Chondrocyte (in vitro differentiated cells): ENCODE results near the gene RUSF1. TPM values are rescaled to one million over a fixed set of nuclear protein-coding genes. Genes with fewer than 3 reads are reported as not detected.

Experiments
- DNase-seq: peaks from one replicate; pipeline ENCODE4 v3.0.0; 2021; ENCODE audit warnings: mixed read lengths, low spot score
- H3K27ac Mint-ChIP-seq: one replicate; pipeline ENCODE4 v1.8.0; 2021; ENCODE audit warnings: mild to moderate bottlenecking, moderate library complexity, mixed read lengths; ENCODE audit not compliant: unreplicated experiment
- H3K27me3 Mint-ChIP-seq: 2 replicates; pipeline ENCODE4 v1.8.0; 2021; ENCODE audit warnings: low read depth, mixed read lengths
- H3K36me3 Mint-ChIP-seq: 2 replicates; pipeline ENCODE4 v1.8.0; 2021; ENCODE audit warnings: low read depth, mixed read lengths
- H3K4me1 Mint-ChIP-seq: 2 replicates; pipeline ENCODE4 v1.8.0; 2021; ENCODE audit warnings: low read depth, mild to moderate bottlenecking, mixed read lengths
- H3K4me3 Mint-ChIP-seq: one replicate; pipeline ENCODE4 v1.8.0; 2021; ENCODE audit warnings: mild to moderate bottlenecking, moderate library complexity, mixed read lengths; ENCODE audit not compliant: unreplicated experiment
- H3K9me3 Mint-ChIP-seq: 2 replicates; pipeline ENCODE4 v1.8.0; 2021; ENCODE audit warnings: low read depth, mixed read lengths
- total RNA-seq: library from RNA; stranded (reverse); gene quantifications from 3 replicates; pipeline ENCODE4 v1.2.1, GENCODE V29; 2021
- TF ChIP-seq, protein P1 (sequence below): fragments of 200-600 bp; sonication (generic); IDR thresholded peaks from 2 replicates; pipeline ENCODE4 v1.5.0; 2021; ENCODE audit warnings: antibody characterized with exemption, mild to moderate bottlenecking, moderate library complexity

RUSF1 gene
- total RNA-seq, 1 donor from 2014 or later = 58.3 TPM

DNA sequence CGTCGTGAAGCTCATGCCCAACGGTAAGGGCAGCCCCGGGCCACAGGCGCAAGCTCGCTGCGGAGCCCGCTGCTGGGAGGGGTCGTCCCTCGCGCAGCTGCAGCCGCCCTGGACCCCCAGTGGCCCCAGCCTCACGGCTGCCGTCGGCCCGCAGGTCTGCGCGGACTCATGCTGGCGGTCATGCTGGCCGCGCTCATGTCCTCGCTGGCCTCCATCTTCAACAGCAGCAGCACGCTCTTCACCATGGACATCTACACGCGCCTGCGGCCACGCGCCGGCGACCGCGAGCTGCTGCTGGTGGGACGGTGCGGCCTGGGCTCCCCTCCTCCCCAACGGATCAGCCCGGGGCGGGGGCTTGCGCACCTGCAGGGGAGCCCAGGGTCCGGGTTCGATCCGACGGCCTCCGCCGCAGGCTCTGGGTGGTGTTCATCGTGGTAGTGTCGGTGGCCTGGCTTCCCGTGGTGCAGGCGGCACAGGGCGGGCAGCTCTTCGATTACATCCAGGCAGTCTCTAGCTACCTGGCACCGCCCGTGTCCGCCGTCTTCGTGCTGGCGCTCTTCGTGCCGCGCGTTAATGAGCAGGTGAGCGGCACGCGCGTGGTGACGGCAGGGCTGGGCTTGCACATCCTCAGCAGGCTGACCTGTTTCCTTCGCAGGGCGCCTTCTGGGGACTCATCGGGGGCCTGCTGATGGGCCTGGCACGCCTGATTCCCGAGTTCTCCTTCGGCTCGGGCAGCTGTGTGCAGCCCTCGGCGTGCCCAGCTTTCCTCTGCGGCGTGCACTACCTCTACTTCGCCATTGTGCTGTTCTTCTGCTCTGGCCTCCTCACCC lies 19.5 kb downstream of the RUSF1 start:
- no peaks in the 10 kb centered on the region for H3K27me3 Mint-ChIP-seq
- peaks cover 13% of the 10 kb centered on the region for H3K36me3 Mint-ChIP-seq
- peak; percentile 93 for DNase-seq
- peaks cover 12% of the 10 kb centered on the region for H3K4me1 Mint-ChIP-seq
- no peak overlapping the region for H3K4me3 Mint-ChIP-seq
- H3K27ac Mint-ChIP-seq = no peak overlapping the region
- TF ChIP-seq, protein P1, sequence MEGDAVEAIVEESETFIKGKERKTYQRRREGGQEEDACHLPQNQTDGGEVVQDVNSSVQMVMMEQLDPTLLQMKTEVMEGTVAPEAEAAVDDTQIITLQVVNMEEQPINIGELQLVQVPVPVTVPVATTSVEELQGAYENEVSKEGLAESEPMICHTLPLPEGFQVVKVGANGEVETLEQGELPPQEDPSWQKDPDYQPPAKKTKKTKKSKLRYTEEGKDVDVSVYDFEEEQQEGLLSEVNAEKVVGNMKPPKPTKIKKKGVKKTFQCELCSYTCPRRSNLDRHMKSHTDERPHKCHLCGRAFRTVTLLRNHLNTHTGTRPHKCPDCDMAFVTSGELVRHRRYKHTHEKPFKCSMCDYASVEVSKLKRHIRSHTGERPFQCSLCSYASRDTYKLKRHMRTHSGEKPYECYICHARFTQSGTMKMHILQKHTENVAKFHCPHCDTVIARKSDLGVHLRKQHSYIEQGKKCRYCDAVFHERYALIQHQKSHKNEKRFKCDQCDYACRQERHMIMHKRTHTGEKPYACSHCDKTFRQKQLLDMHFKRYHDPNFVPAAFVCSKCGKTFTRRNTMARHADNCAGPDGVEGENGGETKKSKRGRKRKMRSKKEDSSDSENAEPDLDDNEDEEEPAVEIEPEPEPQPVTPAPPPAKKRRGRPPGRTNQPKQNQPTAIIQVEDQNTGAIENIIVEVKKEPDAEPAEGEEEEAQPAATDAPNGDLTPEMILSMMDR = no peak
- no peaks in the 10 kb centered on the region for H3K9me3 Mint-ChIP-seq

DNA sequence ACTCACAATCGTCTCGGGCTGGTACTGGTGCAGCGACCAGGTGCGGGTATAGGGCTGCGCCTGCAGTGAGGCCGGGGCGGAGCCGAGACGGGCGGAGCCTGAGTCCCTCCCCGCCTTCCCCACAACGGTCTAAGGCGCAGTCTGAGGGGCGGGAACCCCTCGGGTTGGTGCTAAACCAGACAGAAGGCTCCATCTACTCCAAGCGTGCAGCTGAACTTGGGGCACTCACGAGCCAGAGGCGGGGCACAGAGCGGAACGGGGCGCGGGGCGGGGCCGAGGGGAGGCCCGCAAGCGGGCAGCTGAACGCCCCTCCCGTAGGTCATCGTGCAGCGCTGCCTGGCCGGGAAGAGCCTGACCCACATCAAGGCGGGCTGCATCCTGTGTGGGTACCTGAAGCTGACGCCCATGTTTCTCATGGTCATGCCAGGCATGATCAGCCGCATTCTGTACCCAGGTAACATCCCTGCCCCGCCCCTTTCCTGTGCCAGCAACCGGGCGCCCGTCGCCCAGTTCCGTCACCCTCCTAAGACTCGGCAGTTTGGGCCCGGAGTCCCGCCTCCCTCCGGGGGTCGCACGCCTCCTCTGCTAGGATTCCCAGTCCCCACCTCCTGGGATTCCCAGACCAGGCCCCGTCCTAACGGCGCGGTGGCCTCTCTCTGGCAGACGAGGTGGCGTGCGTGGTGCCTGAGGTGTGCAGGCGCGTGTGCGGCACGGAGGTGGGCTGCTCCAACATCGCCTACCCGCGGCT lies 20.3 kb downstream of the RUSF1 start:
- TF ChIP-seq, protein P1 = no peak
- Mint-ChIP-seq H3K36me3 (peaks cover 7% of the 10 kb centered on the region), H3K9me3 (no peaks in the 10 kb centered on the region), H3K27ac (no peak overlapping the region), H3K4me3 (peak overlapping the region; percentile 73), H3K27me3 (no peaks in the 10 kb centered on the region), H3K4me1 (peaks cover 12% of the 10 kb centered on the region)
- no peak for DNase-seq

DNA sequence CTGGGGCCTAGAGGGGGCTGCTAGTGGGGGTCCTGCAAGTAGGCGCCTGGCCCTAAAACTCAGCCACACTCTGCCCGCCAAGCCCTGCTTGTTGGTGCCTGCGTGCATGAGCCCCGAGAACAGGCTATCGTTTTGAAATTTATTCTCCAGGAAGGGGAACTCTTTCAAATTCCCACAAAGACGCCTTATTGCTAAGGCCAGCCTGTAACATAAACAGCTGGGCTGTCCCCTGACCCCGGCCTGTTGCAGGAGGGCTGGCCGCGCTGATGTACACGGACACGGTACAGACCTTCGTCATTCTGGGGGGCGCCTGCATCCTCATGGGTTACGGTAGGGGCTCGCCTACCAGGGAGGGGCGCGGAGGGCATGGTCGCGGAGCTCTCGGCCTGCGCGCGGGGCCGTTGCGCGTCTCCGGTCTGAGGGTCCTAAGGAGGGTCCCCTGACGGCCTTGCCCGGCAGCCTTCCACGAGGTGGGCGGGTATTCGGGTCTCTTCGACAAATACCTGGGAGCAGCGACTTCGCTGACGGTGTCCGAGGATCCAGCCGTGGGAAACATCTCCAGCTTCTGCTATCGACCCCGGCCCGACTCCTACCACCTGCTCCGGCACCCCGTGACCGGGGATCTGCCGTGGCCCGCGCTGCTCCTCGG lies 21.0 kb downstream of the RUSF1 start:
- TF ChIP-seq, protein P1 = no peak
- H3K4me1 Mint-ChIP-seq = peaks cover 12% of the 10 kb centered on the region
- no peaks in the 10 kb centered on the region for H3K27me3 Mint-ChIP-seq
- H3K36me3 Mint-ChIP-seq = peaks cover 4% of the 10 kb centered on the region
- DNase-seq = peak; percentile 92
- H3K4me3 Mint-ChIP-seq = peak overlapping the region; percentile 73
- H3K27ac Mint-ChIP-seq = no peak overlapping the region
- H3K9me3 Mint-ChIP-seq = no peaks in the 10 kb centered on the region

DNA sequence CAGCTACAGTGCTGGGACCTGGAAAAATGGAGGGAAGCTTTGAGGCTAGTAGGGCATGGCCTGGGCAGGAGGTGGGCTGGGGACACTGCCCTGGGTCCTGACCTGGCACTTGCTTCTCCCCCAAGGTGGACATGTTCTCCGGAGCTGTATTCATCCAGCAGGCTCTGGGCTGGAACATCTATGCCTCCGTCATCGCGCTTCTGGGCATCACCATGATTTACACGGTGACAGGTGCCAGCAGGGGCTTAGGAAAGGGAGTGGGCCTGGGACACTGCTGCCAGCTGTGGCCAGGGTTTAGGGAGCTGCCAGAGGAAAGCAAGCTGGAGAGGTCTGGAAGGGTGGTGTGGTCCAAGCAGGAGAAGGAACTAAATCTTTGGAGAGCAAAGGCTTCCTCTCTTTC lies 22.1 kb downstream of the RUSF1 start:
- DNase-seq = no peak
- H3K36me3 Mint-ChIP-seq = peaks cover 3% of the 10 kb centered on the region
- peaks cover 12% of the 10 kb centered on the region for H3K4me1 Mint-ChIP-seq
- H3K4me3 Mint-ChIP-seq = no peak overlapping the region
- no peak overlapping the region for H3K27ac Mint-ChIP-seq
- TF ChIP-seq, protein P1 = no peak
- no peaks in the 10 kb centered on the region for H3K27me3 Mint-ChIP-seq
- H3K9me3 Mint-ChIP-seq = no peaks in the 10 kb centered on the region

DNA sequence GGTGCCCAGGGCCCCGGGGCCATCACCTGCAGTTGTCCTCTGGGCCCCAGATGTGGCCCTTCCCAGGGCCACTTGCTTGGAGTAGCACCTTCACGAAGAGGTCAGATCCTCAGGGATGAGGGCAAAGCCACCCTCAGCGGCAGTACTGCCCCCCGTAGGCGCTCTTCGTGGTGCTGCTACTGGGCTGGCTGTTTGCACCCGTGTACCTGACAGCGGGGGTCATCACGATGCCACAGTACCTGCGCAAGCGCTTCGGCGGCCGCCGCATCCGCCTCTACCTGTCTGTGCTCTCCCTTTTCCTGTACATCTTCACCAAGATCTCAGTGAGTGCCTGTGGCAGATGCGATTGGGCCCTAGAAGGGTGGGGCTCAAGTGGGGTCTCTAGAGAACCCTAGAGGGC lies 22.6 kb downstream of the RUSF1 start:
- H3K4me1 Mint-ChIP-seq = peaks cover 16% of the 10 kb centered on the region
- no peaks in the 10 kb centered on the region for H3K36me3 Mint-ChIP-seq
- H3K27ac Mint-ChIP-seq = no peak overlapping the region
- TF ChIP-seq, protein P1 = no peak
- H3K27me3 Mint-ChIP-seq = no peaks in the 10 kb centered on the region
- DNase-seq = no peak
- no peak overlapping the region for H3K4me3 Mint-ChIP-seq
- H3K9me3 Mint-ChIP-seq = no peaks in the 10 kb centered on the region
